HG03135 (cell line): ENCODE data around the gene ASB9.
"Not testable (repeated sequence)": the region's sequence is repeated elsewhere in the genome, so short reads cannot be mapped to it uniquely, and the experiment has no call there.

Source experiments
- ATAC-seq: cut with Tn5 transposase; IDR thresholded peaks from one replicate; pipeline ENCODE4 v1.9.1; 2021; ENCODE audit warnings: mild to moderate bottlenecking, moderate library complexity; ENCODE audit not compliant: unreplicated experiment

ASB9 gene, protein sequence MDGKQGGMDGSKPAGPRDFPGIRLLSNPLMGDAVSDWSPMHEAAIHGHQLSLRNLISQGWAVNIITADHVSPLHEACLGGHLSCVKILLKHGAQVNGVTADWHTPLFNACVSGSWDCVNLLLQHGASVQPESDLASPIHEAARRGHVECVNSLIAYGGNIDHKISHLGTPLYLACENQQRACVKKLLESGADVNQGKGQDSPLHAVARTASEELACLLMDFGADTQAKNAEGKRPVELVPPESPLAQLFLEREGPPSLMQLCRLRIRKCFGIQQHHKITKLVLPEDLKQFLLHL

DNA sequence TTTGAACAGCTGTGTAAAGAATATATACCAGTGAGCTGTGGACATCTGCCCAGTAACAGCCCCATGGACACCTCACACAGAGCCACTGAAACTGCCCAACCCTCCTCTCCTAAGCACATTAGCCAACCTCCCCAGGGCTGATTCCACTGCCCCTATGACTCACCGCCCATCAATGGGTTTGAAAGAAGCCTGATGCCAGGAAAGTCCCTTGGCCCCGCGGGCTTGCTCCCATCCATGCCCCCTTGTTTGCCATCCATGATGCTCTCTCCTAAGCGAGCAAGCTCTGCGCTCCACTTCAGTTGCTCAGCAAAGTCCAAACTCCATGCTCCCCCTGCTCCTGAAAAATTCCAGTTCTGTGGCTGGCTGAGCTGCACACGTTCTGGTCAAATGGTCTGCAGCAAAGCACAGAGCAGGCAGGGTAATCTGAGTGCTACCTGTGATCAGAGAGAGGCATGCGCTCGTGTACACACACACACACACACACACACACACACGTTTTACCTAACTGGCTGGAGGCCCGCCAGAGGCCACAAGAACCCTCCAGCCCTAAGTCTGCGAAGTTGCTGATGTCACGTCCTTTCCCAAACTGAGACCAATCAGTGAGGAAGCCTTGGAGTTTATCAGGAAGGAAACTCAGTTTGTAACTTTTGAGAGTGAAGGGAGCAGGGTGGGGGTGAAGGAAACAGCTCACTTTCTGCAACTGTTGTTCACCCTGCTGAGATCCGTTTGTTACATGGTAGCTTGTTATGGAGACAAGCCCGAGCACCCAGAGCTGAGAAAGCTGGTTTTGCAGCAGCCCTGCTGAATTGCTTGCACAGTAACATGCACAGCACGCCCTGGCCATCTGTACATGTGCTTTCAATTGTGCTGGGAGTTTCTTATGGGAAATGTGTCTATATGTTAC, at the start of gene ASB9:
ASB9 (minus strand) TSS at position 466 of the 904 bp plus-strand sequence; CDS start at position 257, 209 bp downstream.
- ATAC-seq = no peak

- no peak for ATAC-seq
These were observed 49.2 kb upstream of the ASB9 start for GRCh38 chrX:15319075-15319474.

- no peak for ATAC-seq
These were observed 45.6 kb upstream of the ASB9 start, which contains the start of gene ASB11 for GRCh38 chrX:15315509-15315908. ASB11 (minus strand) TSS chrX:15315640; CDS start chrX:15315605, 35 bp downstream.

GRCh38 chrX:15314472-15314871, 44.6 kb upstream of the ASB9 start:
- no peak for ATAC-seq

- ATAC-seq = no peak
These were observed 41.2 kb upstream of the ASB9 start for GRCh38 chrX:15311119-15311518.

GRCh38 chrX:15310117-15310516, 40.2 kb upstream of the ASB9 start:
- no peak for ATAC-seq

- ATAC-seq = not testable (repeated sequence)
These were observed 36.0 kb upstream of the ASB9 start for GRCh38 chrX:15305899-15306298.

- ATAC-seq = no peak
These were observed 32.0 kb upstream of the ASB9 start for GRCh38 chrX:15301924-15302323.

GRCh38 chrX:15299941-15300851, 30.3 kb upstream of the ASB9 start:
- no peak for ATAC-seq

- ATAC-seq = no peak
These were observed 28.9 kb upstream of the ASB9 start for GRCh38 chrX:15298780-15299179.

DNA sequence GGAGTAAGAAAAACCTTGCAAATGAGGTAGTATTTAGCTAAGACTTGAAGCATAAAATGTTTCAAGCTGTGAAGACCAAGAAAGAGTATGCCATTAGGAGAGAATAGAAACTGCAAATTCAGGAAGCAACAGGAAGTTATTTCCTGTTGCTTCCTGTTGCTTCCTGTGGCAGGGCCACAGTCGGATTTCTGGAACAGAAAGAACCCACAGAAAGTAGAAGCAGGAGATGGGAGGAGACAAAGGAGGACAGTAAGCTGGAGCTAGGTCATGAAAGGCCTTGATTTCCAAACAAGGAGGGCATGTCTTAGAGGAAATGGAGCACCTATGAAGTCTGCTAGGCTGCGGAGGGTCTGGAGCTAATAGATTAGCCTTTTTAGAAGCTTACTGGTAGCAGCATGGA, 28.3 kb upstream of the ASB9 start:
- ATAC-seq = no peak

GRCh38 chrX:15293451-15293850, 23.6 kb upstream of the ASB9 start:
- no peak for ATAC-seq

DNA sequence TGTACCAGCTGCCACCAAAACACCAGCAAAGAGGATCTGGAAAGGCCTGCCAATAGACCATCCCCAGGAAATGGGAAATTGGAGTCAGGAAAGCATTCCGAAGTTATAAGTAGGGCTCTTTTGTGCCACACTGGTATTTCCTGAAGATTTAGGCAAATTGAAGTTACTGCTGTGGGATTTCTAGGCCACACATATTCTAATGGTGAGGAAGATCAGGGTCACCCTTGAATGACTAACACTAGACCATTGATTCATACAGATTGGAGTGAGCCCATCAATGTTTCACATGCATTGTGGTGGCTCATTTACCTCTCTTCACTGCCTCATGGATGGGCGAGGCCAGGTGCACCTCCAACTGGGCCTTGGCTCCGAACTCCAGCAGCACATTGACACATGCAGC, 23.0 kb upstream of the ASB9 start:
- ATAC-seq = no peak

GRCh38 chrX:15277604-15278003, 7.7 kb upstream of the ASB9 start:
- ATAC-seq = no peak

- ATAC-seq = no peak
These were observed 5.1 kb upstream of the ASB9 start for GRCh38 chrX:15274946-15275345.

- ATAC-seq = not testable (repeated sequence)
These were observed 3.4 kb upstream of the ASB9 start for GRCh38 chrX:15273275-15273674.

- ATAC-seq = no peak
These were observed 1.9 kb upstream of the ASB9 start for GRCh38 chrX:15271757-15272156.

DNA sequence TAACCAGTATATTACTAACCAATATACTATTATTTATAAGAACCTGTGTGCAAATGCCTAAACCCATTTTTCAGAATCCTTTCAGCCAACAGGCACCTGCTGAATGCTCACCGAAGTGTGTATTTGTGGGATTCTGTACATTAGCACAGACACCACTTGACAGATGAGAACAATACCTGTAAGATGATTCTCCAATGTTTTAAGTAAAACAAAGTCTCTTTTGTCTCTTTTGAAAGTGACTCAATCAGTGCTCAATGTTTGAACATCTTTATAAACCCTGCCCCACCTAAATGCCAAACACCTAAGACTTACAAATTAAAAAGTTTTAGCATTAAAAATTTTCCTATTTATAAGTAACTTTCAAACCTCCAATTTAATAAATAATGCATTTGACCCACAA, 763 bp downstream of the ASB9 start:
- ATAC-seq = no peak

GRCh38 chrX:15254852-15255251, 15.0 kb downstream of the ASB9 start:
- no peak for ATAC-seq

DNA sequence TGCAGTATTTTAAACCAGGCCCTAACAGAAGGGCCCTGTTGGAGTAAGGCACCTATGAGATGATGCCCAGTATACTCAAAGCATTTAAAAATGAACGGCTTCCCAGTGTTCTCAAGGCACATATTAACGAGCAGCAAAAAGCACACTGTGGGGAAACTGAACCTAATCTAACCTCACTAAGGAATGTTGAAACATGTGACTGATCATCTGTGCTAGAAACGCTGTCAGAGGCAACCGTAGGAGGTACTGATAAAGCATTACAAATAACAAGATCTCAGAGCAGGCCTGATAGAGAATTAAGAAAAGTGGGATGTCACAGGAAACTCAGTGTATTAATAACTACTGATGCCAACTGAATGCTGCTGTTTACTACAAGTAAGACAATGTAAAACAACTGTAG, 24.0 kb downstream of the ASB9 start:
- ATAC-seq = no peak

DNA sequence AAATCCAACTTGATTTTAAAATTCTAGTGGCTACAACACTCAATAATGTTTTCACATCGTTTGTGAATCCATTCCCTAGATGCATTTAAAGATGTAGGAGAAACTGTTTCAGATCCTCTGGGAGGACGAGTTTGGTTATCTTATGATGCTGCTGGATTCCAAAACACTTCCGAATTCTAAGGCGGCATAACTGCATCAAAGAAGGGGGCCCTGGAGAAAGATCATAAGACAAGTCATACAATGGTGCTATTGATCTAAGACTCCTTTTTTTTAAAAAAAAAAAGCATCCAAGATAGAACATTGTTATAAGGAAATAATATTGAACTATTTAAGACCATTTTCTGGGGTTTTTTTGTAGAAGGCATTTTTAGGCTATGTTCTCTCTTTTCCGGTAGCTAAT, 25.5 kb downstream of the ASB9 start:
- ATAC-seq = no peak
